Brain microvascular endothelial cell (primary cell): ENCODE results near the gene CDH24.
A peak's percentile ranks its signal among the peaks of the same experiment; 100 is the strongest.

Experiments used
- DNase-seq: peaks from one replicate; pipeline ENCODE4 v3.0.0-alpha.2; 2020
- H3K27ac ChIP-seq: fragments of 250-450 bp; sonication (Bioruptor Pico); 2 replicates; pipeline ENCODE4 v1.5.1; 2020; ENCODE audit warnings: mild to moderate bottlenecking, moderate library complexity
- H3K27me3 ChIP-seq: fragments of 250-450 bp; sonication (Bioruptor Pico); replicated peaks from 2 replicates; pipeline ENCODE4 v1.5.1; 2020; ENCODE audit warnings: mild to moderate bottlenecking
- H3K36me3 ChIP-seq: fragments of 250-450 bp; sonication (Bioruptor Pico); replicated peaks from 2 replicates; pipeline ENCODE4 v1.5.1; 2020; ENCODE audit warnings: mild to moderate bottlenecking
- H3K4me3 ChIP-seq: 2 replicates; pipeline ENCODE4 v1.5.1; 2011; ENCODE audit warnings: low read depth, mild to moderate bottlenecking, control low read depth, low read length, moderate library complexity
- CTCF ChIP-seq: IDR thresholded peaks from 2 replicates; pipeline ENCODE4 v1.5.1; 2011; ENCODE audit warnings: low read depth, mild to moderate bottlenecking, moderate library complexity, low read length, control low read depth, inconsistent platforms; ENCODE audit errors: missing control alignments
- in situ Hi-C: cut with HindIII; loops from 2 replicates; pipeline ENCODE4 v1.10.0; 2017; ENCODE audit warnings: low sequenced_read_pairs, low pct_ligation_motif_present

Gene CDH24

GRCh38 chr14:23097786-23098185 is 40.5 kb upstream of the CDH24 start:
- no peak for DNase-seq
- H3K4me3 ChIP-seq = no peak overlapping the region
- no peaks in the 10 kb centered on the region for H3K27me3 ChIP-seq
- in situ Hi-C loops = no loop called here
- H3K36me3 ChIP-seq = peaks cover 13% of the 10 kb centered on the region
- H3K27ac ChIP-seq = no peak overlapping the region
- TF ChIP-seq CTCF = no peak

DNA sequence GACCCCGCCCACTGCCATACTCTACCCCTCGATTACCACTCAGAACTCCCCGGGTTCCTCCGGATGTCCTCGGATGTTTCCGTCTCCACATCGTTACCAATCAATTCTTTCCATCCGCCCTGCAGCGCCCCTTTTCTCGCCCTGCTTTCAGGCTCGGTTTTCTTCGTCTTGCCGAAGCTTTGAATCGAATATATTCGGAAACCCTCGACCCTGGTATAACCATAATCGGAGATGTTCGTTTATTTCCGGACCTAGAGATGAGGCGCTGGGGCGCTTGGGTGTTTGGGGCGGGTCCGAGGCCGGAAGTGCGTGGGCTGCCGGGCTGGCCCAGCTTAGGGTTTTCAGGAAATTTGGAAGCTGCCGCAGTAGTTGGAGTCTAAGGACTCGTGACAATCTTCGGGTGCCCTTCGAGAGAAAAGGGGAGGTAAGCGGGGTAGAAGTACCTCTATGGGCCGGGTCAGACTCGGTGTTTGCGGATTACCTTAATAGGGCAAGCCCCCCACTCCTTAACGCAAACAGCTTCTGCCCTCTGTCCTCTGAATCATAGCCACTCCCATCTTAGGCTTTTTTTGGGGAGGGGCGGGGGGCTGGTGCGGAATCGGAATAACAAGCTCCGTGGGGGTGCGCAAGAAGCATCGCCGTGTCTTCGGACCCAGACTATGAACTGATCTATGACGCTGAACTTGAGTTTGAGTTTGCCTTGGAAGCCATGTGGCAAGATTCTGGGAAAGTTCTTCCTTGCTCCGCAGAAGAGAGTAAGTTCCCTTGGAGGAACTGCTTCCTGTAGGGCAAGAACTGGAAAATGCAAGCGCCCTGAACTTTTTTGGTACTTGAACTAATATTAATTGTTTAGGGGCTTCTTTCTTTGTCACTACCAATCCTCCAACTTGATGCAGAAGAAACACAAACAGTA is 38.1 kb upstream of the CDH24 start, which contains the start of gene C14orf119:
Gene C14orf119, plus strand, starts transcription at position 310 of the 913 bp plus-strand sequence. CDS start 2,154 bp downstream, outside the sequence.
- peak; percentile 99 for DNase-seq
- Histone ChIP-seq H3K27me3 (no peaks in the 10 kb centered on the region), H3K4me3 (peak within 1 kb of the TSS; percentile 100), H3K27ac (peak within 1 kb of the TSS; percentile 97), H3K36me3 (peaks cover 19% of the 10 kb centered on the region)
- no peak for TF ChIP-seq CTCF
- in situ Hi-C loops = no loop called here

DNA sequence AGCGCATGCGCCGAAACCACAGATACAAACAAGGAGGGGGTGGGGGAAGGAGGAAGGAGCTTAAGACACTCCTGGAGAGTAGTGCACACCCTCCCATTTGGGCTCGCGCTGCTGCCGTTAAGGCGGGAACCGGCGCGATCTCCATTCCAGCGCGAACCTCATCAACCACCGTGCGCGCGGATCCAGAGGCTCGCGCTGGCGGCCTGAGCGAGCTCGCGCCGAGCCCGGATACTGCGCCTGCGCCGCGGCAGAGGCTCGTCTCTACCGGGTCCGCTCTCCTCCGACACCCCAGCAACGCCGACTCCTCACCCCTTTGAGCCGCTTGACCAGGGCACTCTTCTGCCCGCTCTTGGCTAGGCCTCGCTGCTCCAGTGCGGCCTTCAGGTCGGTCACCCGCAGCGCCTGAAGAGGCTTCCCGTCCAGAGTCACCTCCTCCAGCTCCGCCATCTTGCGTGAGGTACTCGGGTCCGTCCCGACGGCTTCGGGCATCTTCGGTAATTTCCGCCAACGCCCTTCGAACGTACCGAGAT is 37.4 kb upstream of the CDH24 start, which contains the start of gene ACIN1:
Gene ACIN1, minus strand, starts transcription at position 471 of the 530 bp plus-strand sequence. Its CDS starts 24 bp downstream, at position 447.
- Histone ChIP-seq H3K36me3 (peaks cover 26% of the 10 kb centered on the region), H3K27ac (peak within 1 kb of the TSS; percentile 97), H3K27me3 (no peaks in the 10 kb centered on the region), H3K4me3 (peak within 1 kb of the TSS; percentile 100)
- no peak for TF ChIP-seq CTCF
- DNase-seq = peak; percentile 78
- in situ Hi-C loops = no loop called here

- DNase-seq = no peak
- Histone ChIP-seq H3K27me3 (no peaks in the 10 kb centered on the region), H3K27ac (peak overlapping the region; percentile 97), H3K36me3 (peaks cover 32% of the 10 kb centered on the region), H3K4me3 (peak overlapping the region; percentile 100)
- in situ Hi-C loops = no loop called here
- peak; percentile 60 for TF ChIP-seq CTCF
Measured at GRCh38 chr14:23093991-23094665, 36.8 kb upstream of the CDH24 start.

DNA sequence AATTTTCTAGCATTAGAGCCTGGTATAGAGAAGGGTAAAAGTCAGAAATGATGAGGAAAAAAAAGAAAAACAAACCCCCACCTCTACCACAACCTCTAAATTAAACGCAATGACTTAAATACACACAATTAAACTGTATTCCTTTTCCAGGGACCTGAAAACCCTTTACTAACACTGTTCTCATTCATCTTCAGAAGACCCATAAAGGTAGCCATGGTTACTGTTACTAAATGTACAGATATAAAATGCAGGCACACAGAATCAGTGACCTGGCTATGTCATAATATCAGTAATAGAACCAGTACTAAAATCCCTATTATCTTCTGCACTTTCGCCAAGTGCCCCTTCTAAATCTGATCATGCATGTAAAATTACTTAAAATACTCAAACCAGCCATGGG is 36.2 kb upstream of the CDH24 start:
- Histone ChIP-seq H3K36me3 (peaks cover 32% of the 10 kb centered on the region), H3K27me3 (no peaks in the 10 kb centered on the region), H3K4me3 (peak overlapping the region; percentile 100), H3K27ac (no peak overlapping the region)
- no peak for DNase-seq
- no peak for TF ChIP-seq CTCF
- in situ Hi-C loops = no loop called here
